Skeletal muscle tissue (tissue), 4 donors: ENCODE results near the gene FRAT1. TPM values are rescaled to one million over a fixed set of nuclear protein-coding genes. Genes with fewer than 3 reads are reported as not detected.
"Not testable (repeated sequence)": the region's sequence is repeated elsewhere in the genome, so short reads cannot be mapped to it uniquely, and the experiment has no call there.

Source experiments
- H3K27ac ChIP-seq: one replicate; pipeline ENCODE4 v1.7.0; 2013; ENCODE audit warnings: mild to moderate bottlenecking, low read depth, low read length, inconsistent platforms
- H3K27me3 ChIP-seq, 3 donors: one replicate each; pipeline ENCODE4 v1.7.0; 2013; ENCODE audit warnings: low read length in 3 of 3; ENCODE audit not compliant: control insufficient read depth in 3 of 3, insufficient read depth in 3 of 3
- H3K36me3 ChIP-seq, 3 donors: one replicate each; pipeline ENCODE4 v1.7.0; 2013; ENCODE audit warnings: low read length in 3 of 3; ENCODE audit not compliant: control insufficient read depth in 3 of 3, insufficient read depth in 3 of 3
- H3K4me1 ChIP-seq, 3 donors: one replicate each; pipeline ENCODE4 v1.7.0; 2013; ENCODE audit warnings: low read length in 3 of 3, mild to moderate bottlenecking in 3 of 3; ENCODE audit not compliant: control insufficient read depth in 3 of 3, insufficient read depth in 3 of 3
- H3K4me3 ChIP-seq, 3 donors: one replicate each; pipeline ENCODE4 v1.7.0; 2013; ENCODE audit warnings: low read length in 3 of 3
- H3K9ac ChIP-seq, 3 donors: one replicate each; pipeline ENCODE4 v1.7.0; 2013; ENCODE audit warnings: low read length in 3 of 3, mild to moderate bottlenecking in 3 of 3, moderate library complexity in 2 of 3, low read depth in 1 of 3
- H3K9me3 ChIP-seq, 3 donors: one replicate each; pipeline ENCODE4 v1.7.0; 2013; ENCODE audit warnings: low read length in 3 of 3; ENCODE audit not compliant: control insufficient read depth in 3 of 3
- total RNA-seq: library from RNA; depleted of rRNA; stranded (reverse); fragments of >200 nt; gene quantifications from one replicate; pipeline ENCODE4 v1.2.3, GENCODE V29; 2014
- donor health status: Osteomylitis.

The FRAT1 gene
- total RNA-seq, 1 donor from 2014 or later, result 2.1 TPM

DNA sequence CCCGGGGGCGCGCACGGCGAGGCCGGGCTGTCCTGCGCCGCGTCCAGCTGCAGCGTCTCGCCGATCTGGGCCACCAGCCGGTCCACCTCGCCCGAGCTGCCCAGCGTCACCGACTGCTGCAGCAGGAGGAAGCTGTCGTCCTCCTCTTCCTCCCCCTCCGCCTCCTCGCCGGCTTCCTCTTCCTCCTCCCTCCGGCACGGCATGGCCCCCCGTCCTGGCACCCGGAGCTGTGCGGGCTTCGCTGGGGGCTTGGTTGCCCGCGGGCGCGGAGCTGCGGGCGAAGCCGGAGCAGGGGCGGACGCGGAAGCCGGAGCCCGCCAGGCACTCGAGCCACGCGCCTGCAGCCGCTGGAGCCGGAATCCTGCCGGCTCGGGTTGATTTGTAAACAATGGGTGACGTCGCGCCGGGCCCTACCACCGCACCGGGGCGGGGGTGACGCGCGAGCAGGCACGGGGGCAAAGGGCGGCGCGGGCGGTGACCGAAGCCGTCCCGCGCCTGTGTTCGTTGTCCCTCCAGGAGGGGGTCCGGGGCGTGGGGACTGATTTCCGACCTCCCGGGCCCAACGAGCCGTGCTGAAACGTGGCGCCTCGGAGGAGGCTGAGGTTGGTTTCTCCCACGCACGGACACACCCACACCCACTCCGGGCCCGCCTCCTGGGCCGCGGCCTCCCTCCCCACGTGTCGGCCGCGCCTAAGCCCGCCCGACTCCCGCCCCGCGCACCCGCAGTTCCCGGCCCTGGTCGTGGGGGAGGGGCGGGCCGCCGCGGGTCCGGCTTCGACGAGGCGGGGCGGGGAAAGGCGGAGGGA is 15.5 kb downstream of the FRAT1 start, which contains the start of gene FRAT2:
TSS of gene FRAT2 (minus strand) at position 360 of the 806 bp plus-strand sequence. CDS start at position 203, 157 bp downstream.
- H3K4me1 ChIP-seq, result peaks cover 27 to 36% (median 29%) of the 10 kb centered on the region in 3 donors

DNA sequence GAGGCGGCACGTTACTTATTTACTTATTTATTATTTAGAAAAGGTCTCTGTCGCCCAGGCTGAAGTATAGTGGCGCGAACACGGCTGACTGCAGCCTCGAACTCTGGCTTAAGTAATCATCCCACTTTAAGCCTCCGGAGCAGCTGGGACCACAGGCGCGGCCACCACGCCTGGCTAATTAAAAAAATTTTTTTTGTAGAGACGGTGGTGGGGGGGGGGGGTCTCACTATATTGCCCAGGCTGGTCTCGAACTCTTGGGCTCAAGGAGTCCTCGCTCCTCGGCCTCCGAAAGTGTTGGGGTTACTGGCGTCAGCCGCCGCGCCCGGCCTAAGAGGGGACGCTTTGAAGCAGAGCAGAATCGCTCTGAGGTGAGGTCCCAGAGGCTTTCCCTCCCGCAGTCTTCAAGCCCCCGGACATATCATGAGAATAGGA is 16.1 kb downstream of the FRAT1 start:
- H3K9me3 ChIP-seq, result no peaks in the 10 kb centered on the region
- peaks cover 24 to 33% (median 29%) of the 10 kb centered on the region in 3 donors for H3K4me1 ChIP-seq
- H3K36me3 ChIP-seq, result no peaks in the 10 kb centered on the region
- peak overlapping the region in 2 of 3 donors; percentile 91 to 93 for H3K9ac ChIP-seq
- peak overlapping the region; percentile 72 to 83 (median 75) for H3K4me3 ChIP-seq
- no peaks in the 10 kb centered on the region for H3K27me3 ChIP-seq
- peak overlapping the region; percentile 93 for H3K27ac ChIP-seq

More for the DNA sequence above, 15.5 kb downstream of the FRAT1 start, which contains the start of gene FRAT2:
- Histone ChIP-seq H3K36me3 (no peaks in the 10 kb centered on the region), H3K9ac (peak within 1 kb of the TSS; percentile 82 to 93 (median 91)), H3K27ac (peak within 1 kb of the TSS; percentile 93), H3K4me3 (peak within 1 kb of the TSS; percentile 83 to 88 (median 85)), H3K27me3 (no peaks in the 10 kb centered on the region), H3K9me3 (no peaks in the 10 kb centered on the region)

DNA sequence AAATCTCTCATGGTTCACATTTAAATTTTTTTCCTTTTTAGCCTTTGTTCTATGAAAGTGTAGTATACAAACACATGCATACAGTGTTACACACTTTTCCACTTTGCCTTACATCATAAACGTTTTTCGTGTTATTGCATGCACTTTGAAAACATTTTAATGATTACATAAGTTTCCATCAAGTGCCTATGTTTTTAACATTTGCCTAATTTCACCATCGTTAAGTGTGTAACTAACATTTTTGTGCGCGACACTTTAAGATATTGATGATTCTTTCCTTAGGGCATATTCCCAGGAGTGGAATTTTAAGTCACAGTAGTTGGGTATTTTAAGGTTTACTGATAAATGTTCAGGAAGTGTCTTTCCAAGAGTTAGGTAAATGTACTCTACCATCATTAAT is 16.9 kb downstream of the FRAT1 start:
- Histone ChIP-seq H3K9ac (no peak overlapping the region), H3K36me3 (no peaks in the 10 kb centered on the region), H3K27me3 (no peaks in the 10 kb centered on the region), H3K4me1 (peaks cover 22 to 28% (median 27%) of the 10 kb centered on the region in 3 donors), H3K4me3 (no peak overlapping the region), H3K9me3 (no peaks in the 10 kb centered on the region), H3K27ac (no peak overlapping the region)

DNA sequence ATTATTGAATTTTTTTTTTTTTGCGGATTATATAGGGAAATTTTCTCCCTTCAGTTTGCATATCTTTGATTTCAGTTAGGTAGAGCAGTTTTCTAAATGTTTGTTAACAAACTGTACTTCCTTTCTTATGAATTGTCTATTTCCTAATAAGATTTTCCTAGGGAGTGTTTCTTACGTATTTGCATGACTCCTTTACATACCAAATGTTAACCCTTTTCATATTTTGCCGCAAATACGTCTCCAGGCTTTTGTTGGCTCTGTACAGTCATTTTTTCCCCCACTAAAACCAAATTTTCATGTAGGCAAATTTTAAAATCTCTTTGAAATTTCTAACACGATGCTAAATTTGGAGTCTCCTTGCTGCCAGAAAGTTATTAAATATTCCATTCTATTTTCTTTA is 17.4 kb downstream of the FRAT1 start:
- H3K4me3 ChIP-seq, result no peak overlapping the region
- no peaks in the 10 kb centered on the region for H3K36me3 ChIP-seq
- no peaks in the 10 kb centered on the region for H3K9me3 ChIP-seq
- H3K27me3 ChIP-seq, result no peaks in the 10 kb centered on the region
- no peak overlapping the region for H3K9ac ChIP-seq
- H3K27ac ChIP-seq, result no peak overlapping the region
- peaks cover 22 to 24% (median 23%) of the 10 kb centered on the region in 3 donors for H3K4me1 ChIP-seq

DNA sequence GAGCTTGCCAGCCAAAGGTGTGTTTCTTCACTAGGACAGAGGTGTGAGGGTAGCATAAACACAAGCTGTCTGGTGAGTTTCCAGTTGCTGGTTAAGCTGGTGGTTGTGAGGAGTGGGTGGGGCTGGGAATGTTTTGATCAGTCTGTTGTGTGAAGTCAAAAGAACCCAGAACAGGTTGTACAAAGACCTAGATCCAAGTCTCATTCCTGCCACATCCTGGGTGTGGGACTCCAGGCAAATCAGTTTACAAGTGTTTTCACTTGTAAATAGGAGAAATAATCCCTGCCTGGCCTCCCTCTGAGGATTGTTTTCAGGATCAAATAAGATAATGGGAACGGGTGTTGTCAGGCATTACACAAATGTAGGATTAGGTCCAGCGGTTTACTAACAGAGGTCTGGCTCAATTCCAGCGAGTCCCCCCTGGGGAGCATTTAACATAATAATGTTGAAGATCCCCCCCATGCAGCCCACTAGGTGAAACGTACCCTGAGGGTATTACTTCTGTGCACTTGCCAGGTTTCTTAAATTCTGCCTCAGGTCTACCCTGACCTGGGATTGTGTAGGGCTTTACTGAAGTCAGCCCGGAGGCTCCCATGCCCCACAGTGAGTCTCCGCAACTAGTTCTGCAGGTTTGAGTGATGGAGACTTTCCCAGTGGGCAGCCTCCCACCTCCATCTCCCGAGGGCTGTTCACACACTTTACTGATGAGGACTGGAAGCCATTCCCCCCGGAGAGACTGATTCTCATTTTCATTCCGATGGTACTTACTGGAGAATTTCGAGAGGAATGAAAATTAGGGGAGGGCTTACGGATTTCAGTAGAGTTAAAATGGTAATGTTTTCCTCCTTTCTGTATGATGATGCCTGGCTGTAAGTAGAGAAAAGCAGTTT is 18.1 kb downstream of the FRAT1 start:
- H3K9ac ChIP-seq, result peak overlapping the region in 1 of 3 donors; percentile 16
- H3K36me3 ChIP-seq, result no peaks in the 10 kb centered on the region
- H3K4me1 ChIP-seq, result peaks cover 16% of the 10 kb centered on the region in 3 donors
- H3K27ac ChIP-seq, result no peak overlapping the region
- H3K27me3 ChIP-seq, result no peaks in the 10 kb centered on the region
- H3K9me3 ChIP-seq, result no peaks in the 10 kb centered on the region
- no peak overlapping the region for H3K4me3 ChIP-seq

DNA sequence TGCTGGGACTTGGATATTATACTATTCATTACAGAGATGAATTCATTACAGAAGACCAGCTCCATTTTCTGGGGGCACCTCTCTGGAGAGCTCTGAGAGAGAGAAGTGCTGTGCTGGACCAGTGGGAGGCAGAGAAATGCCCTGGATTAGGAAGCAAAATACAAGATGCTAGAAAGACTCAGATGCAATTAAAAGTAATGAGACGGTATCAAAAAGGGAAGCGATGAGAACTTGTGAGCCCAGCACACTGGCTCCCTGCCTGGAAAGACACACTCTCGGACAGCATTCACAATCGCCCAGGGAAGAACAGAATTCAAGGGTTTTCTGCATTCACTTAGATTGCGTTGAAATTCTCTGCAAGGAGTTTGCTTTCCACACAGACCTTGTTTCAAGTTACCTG is 19.0 kb downstream of the FRAT1 start:
- no peaks in the 10 kb centered on the region for H3K9me3 ChIP-seq
- H3K27ac ChIP-seq, result no peak overlapping the region
- no peaks in the 10 kb centered on the region for H3K36me3 ChIP-seq

DNA sequence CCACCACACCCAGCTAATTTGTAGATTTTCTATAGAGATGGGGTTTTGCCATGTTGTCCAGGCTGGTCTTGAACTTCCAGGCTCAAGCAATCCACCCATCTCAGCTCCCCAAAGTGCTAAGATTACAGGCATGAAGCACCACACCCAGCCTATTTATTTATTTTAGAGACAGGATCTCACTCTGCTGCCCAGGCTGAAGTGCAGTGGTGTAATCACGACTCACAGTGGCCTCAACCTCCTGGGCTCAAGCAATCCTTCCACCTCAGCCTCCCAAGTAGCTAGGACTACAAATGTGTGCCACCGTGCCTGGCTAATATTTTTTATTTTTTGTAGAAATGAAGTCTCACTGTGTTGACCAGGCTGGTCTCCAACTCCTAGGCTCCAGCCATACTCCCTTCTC is 22.3 kb downstream of the FRAT1 start:
- no peaks in the 10 kb centered on the region for H3K36me3 ChIP-seq
- H3K9ac ChIP-seq, result no peak overlapping the region
- H3K4me3 ChIP-seq, result no peak overlapping the region
- H3K27me3 ChIP-seq, result no peaks in the 10 kb centered on the region
- no peak overlapping the region for H3K27ac ChIP-seq
- no peaks in the 10 kb centered on the region for H3K9me3 ChIP-seq
- H3K4me1 ChIP-seq, result peaks cover 6 to 7% (median 7%) of the 10 kb centered on the region in 3 donors

More for the DNA sequence above, 19.0 kb downstream of the FRAT1 start:
- Histone ChIP-seq H3K27me3 (no peaks in the 10 kb centered on the region), H3K4me3 (no peak overlapping the region), H3K4me1 (peaks cover 10 to 14% (median 13%) of the 10 kb centered on the region in 3 donors), H3K9ac (no peak overlapping the region)

DNA sequence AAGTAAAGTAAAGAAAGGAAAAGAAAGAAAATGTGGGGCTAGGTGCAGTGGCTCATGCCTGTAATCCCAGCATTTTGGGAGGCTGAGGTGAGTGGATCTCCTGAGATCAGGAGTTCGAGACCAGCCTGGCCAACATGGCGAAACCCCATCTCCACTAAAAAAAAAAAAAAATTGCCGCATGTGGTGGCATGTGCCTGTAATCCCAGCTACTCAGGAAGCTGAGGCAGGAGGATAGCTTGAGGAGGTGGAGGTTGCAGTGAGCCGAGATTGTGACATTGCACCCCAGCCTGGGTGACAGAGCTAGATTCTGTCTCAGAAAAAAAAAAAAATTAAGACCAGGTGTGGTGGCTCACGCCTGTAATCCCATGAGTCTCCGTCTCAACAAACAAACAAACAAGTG is 24.6 kb downstream of the FRAT1 start:
- not testable (repeated sequence) for H3K27ac ChIP-seq, H3K9ac ChIP-seq, H3K36me3 ChIP-seq, H3K4me1 ChIP-seq, H3K27me3 ChIP-seq, H3K4me3 ChIP-seq, H3K9me3 ChIP-seq

DNA sequence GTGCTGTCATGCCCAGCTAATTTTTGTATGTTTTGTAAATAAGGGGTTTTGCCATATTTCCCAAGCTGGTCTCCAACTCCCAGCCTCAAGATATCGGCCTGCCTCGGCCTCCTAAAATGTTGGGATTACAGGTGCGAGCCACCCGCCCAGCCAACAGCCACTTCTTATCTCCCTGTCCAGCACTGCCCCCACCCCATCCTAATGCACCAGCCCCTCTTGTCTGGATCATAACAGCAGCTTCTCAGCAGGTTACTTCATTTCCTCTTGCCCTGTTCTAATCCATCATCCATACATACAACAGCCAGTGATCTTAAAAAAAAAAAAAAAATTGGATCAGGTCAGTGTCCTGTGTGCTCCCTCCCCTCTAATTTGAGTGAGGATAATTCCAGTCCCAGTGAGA is 28.2 kb downstream of the FRAT1 start:
- Histone ChIP-seq H3K9ac (no peak overlapping the region), H3K27ac (no peak overlapping the region), H3K9me3 (no peaks in the 10 kb centered on the region), H3K4me3 (no peak overlapping the region), H3K27me3 (no peaks in the 10 kb centered on the region), H3K4me1 (no peaks in the 10 kb centered on the region), H3K36me3 (peaks cover 0 to 10% (median 2%) of the 10 kb centered on the region in 3 donors)
